ENCODE data around the gene CTXND2.
"Not testable (repeated sequence)": the region's sequence is repeated elsewhere in the genome, so short reads cannot be mapped to it uniquely, and the experiment has no call there.

CTXND2 gene

DNA sequence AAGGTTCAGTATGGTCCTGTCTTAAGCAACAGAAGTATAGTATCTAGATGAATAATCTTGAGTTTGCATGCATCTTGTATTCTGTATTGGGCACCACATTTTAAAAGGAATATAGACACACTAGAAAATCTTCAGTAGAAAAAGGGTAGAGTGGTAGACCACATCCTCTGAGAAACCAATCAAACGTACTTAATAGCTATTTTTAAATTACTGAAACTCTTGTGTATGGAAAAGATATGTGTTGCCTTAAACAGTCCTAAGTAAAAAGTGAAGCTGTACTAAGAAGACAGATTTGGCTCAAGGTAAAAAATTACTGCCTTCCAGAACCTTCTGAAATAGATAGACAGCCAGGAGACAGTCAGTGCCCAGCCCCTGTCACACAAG lies 3.1 kb downstream of the CTXND2 start:
- no peak for DNase-seq (ENCODE audit: low read depth in 4 of 4, low spot score in 1 of 4)

DNA sequence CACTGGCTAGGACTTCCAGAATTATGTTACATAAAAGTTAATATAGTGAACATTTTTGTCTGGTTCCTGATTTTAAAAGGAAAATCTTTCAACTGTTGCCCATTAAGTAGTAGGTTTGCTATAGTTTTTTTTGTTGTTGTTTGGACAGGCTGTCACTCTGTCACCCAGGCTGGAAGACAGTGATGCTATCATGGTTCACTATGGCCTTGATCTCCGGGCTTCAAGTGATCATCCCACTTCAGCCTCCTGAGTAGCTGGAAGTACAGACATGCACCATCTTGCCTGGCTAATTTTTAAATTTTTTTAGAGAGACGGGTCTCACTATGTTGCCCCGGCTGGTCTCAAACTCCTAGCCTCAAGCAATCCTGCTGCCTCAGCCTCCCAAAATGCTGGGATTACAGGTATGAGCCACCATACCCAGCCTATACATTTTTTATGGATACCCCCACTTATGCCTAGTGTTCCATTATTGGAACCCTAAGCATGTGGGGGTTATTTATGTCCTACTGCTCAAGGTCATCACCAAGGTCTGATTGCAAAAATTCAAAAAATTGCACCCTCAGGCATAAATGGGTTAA lies 6.5 kb downstream of the CTXND2 start:
- no peak for DNase-seq (ENCODE audit: low read depth in 4 of 4, low spot score in 1 of 4)

DNA sequence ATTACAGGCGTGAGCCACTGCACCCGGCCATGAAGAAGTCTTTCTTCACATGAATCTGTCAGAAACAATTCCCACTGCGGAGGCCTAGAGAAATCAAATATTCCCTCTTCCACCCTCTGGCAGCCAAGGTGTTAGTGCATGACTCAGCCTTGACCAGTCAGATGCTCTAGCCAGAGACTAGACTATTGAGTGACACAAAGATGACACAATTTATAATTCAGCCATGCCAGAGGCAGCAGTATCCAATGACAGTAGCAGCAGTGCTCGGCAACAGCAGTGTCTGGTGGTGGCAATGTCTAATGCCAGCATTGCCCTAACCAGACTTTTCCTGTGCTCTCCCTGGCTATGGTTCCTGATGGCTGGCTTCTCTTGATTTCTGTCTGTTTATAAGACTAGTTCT lies 8.7 kb downstream of the CTXND2 start:
- DNase-seq (ENCODE audit: low read depth in 4 of 4, low spot score in 1 of 4), result no peak

DNA sequence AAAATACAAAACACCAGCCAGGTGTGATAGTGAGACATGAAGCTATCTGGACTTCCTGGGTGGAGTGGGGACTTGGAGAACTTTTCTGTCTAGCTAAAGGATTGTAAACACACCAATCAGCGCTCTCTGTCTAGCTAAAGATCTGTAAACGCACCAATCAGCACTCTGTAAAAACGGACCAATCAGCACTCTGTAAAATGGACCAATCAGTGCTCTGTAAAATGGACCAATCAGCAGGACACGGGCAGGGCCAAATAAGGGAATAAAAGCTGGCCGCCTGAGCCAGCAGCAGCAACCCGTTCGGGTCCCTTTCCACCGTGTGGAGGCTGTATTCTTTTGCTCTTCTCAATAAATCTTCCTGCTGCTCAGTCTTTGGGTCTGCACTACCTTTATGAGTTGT lies 12.9 kb downstream of the CTXND2 start:
- not testable (repeated sequence) for DNase-seq (ENCODE audit: low read depth in 4 of 4, low spot score in 1 of 4)

DNA sequence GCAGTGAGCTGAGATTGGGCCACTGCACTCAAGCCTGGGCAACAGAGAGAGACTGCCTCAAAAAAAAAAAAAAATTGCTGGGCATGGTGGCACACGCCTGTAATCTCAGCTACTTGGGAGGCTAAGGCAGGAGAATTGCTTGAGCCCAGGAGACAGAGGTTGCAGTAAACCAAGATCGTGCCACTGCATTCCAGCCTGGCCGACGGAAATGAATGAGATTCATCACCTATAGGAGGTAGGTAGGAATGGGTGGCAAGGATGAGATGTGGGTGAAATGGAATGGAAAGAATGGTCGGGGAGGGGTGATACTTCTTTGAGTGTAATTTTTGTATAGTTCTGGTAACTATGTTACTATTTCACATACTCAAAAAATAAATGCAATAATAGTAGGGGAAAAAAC lies 15.4 kb downstream of the CTXND2 start:
- no peak for DNase-seq (ENCODE audit: low read depth in 4 of 4, low spot score in 1 of 4)

DNA sequence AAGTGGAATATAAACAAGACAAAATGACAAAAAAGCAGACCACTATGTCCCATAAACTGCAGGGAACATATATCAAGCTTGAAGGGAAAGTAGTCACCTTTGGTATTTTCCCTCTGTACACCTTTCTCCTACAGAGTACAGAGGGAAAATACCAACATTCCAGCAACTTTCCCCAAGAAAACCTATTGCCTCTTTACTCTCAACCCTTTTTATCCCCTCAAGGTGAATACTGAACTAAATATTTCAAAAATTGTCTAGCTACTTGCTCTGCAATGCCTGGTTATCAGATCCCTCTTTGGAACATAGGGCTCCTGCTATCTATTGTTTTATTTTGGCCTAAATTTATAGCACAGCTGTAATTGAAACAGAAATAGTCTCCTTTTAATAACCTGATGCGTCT lies 15.8 kb downstream of the CTXND2 start:
- DNase-seq (ENCODE audit: low read depth in 4 of 4, low spot score in 1 of 4), result no peak

DNA sequence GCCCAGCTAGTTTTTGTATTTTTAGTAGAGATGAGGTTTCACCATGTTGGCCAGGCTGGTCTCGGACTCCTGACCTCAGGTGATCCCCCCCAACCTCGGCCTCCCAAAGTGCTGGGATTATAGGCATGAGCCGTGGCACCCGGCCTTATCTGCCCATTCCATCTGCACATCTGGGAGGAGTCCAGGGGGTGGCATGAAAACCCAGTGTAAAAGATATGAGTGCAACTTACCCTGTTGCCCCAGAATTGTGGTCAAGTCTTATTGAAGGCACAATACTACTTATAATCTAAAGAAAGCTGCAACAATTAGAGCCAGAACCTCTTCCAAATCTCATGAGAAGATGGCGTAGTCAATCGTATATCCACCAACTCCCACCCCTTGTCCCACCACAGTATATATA lies 18.4 kb downstream of the CTXND2 start:
- DNase-seq (ENCODE audit: low read depth in 4 of 4, low spot score in 1 of 4), result no peak

DNA sequence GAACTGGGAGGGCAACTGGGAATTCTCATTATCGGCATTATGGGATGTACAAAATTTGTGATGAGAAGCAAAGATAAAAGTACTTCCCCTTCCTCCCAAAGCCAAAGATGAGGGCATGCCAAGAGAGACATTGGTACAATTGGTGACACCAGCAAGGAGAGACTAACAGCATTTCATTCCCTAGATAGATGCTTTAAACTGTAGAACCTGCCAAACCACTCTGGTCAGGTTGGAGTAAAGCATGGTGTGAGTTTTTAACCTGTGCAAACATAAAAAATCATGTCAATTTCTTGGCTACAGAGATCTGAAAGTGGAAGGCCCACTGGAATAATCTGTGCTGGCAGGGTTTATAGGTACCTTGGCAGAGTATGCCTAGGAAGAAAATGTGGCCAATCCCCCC lies 19.4 kb downstream of the CTXND2 start:
- no peak for DNase-seq (ENCODE audit: low read depth in 4 of 4, low spot score in 1 of 4)

DNA sequence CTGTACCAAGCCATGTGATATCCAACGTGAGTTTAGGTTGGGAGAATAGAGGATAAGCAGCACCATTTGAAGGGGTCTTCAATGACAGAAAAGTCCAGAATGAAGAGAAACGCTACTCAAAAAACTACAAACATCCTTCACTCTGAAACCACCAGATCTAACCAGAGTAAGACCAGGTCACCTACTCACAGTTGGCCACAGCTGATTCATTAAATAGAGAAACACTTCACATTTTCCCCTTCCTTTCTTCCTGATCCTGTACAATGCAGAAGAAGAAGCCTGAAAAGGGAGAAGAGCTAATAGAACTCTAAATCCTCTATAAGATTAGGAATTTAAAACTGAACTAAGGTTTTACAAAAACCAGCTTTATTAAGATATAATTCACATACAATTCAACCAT lies 19.9 kb downstream of the CTXND2 start:
- DNase-seq (ENCODE audit: low read depth in 4 of 4, low spot score in 1 of 4), result no peak

DNA sequence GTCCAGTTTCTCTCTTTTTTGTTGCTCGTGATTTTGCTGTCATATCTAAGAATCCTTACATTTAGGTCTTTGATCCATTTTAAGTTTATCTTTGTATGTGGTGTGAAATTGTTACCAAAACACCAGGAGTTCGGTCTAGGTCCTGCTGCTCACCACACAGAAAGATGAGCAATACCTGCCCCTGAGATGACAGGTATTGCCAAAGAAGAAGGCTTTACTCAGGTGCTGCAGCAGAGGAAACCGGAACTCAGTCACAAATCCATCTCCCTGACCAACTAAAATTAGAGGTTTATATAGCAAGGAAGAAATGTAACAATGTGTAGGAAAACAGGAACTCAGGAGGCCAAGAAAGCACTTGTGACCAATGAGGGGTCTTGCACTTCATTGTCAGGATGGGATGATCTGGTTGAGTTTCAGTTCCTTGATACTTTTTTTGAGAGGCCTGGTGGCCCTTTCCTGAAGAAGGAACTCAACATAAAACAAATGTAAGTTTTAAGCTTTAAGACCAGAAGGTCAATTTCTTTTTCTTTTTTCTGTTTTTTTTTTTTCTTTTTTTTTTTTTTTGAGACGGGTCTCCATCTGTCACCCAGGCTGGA lies 22.7 kb downstream of the CTXND2 start:
- DNase-seq (ENCODE audit: low read depth in 4 of 4, low spot score in 1 of 4), result no peak

DNA sequence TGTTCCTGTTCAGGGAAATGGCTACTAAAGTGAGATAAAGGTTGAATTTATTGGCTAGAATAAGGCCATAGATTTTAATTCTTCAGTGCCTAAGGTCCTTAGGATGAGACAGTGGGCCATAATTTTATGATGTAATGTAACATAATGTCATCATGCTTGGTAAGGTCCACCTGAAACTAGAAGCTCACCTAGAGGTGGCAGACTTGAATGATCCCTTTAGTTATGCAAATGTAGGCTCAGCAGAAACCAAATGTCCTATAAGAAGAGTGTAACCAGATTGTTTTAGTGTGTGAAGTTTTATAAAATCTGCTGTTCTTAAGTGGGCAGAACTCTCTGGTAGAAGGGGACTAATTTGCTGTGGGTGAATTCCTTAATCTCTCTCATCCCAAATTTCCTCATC lies 25.7 kb downstream of the CTXND2 start:
- DNase-seq (ENCODE audit: low read depth in 4 of 4, low spot score in 1 of 4), result no peak

DNA sequence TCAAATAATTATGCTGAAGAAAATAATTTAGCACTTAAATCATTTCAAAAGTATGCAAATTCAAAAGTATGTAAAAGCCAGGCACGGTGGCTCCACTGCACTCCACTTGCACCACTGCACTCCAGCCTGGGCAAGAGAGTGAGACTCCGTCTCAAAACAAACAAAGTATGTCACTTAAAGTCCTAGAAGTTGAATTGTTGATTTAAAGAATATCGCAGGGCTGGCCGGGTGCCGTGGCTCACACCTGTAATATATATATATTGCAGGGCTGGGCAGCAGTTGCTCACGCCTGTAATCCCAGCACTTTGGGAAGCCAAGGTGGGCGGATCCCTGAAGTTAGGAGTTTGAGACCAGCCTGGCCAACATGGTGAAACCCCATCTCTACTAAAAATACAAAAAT lies 30.5 kb downstream of the CTXND2 start:
- no peak for DNase-seq (ENCODE audit: low read depth in 4 of 4, low spot score in 1 of 4)

DNA sequence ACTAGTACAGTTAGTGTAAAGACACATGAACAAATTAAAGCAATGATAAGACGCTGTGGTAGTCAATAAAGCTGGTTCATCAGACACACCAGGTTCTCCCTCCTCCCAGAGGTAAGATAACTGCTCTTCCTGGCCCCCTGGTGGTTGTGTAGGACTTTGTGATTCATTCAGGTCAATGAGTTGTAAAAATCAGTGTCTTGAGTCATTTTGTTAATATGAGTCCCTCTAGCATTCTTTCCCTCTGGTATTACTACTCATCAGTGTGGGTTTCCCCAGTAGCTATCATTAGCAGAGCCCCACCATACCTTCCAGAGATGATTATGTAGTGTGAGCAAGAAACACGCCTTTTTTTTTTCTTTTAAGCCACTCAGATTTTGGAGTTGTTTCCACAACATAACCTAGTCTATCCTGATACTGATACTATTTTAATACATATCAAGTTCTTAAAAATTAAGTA lies 35.6 kb downstream of the CTXND2 start:
- peak; percentile 51 to 76 (median 63) for DNase-seq (ENCODE audit: low read depth in 4 of 4, low spot score in 1 of 4)

DNA sequence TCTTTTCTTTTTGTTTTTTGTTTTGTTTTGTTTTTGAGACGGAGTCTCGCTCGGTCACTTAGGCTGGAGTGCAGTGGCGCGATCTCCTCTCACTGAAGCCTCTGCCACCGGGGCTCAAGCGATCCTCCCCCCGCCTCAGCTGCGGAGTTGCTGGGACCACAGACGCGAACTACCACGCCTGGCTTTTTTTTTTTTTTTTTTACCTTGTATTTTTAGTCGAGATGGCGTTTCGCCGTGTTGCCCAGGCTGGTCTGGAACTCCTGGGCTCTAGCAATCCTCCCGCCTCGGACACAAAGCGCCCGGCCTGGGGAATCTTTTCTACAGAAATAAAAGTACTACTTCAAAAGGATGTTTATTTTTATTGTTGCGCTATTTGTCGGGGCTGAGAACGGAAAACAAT lies 38.1 kb downstream of the CTXND2 start:
- no peak for DNase-seq (ENCODE audit: low read depth in 4 of 4, low spot score in 1 of 4)

DNA sequence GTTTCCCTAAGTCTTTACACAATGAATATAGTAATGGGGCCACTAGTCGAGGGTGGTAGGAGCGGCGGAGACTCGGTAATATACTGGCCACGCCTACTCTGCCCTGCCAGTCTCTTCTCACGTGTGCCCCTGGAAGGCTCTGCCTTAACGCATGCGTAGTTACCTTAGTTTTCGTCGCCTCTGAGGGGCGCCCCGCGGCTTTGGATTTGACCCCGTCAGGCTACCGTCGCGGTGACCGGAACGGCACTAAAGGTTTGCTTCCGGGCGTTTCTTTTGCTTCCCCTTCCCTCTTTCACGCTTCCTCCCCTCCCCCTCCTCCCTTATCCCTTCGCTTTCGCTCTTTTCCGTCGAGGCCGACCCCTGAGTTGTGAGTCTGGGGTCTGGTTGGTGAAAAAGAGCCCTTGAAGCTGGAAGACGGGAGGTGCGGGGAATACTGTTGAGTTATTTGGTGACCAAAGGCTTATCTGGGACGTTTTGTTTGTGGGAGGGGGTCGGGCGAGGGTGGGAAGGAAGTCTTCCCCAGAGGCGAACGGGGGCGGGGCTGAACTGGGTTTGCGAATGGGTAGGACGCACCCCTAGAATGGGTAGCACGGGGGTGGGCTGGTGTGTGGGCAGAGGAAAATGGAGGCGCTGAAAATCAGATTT lies 39.3 kb downstream of the CTXND2 start, which contains the start of gene SETDB1:
Gene SETDB1, plus strand, starts transcription at position 267 of the 645 bp plus-strand sequence. CDS start 1,352 bp downstream, outside the sequence.
- peak; percentile 74 to 95 (median 81) for DNase-seq (ENCODE audit: low read depth in 4 of 4, low spot score in 1 of 4)

DNA sequence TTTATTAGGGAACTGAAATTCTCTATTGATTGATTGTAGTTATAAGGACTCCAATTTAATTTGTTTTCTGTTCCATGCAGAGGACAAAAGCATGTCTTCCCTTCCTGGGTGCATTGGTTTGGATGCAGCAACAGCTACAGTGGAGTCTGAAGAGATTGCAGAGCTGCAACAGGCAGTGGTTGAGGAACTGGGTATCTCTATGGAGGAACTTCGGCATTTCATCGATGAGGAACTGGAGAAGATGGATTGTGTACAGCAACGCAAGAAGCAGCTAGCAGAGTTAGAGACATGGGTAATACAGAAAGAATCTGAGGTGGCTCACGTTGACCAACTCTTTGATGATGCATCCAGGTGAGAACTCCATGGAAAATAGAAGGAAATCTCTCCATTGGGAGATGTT lies 40.7 kb downstream of the CTXND2 start:
- DNase-seq (ENCODE audit: low read depth in 4 of 4, low spot score in 1 of 4), result no peak

DNA sequence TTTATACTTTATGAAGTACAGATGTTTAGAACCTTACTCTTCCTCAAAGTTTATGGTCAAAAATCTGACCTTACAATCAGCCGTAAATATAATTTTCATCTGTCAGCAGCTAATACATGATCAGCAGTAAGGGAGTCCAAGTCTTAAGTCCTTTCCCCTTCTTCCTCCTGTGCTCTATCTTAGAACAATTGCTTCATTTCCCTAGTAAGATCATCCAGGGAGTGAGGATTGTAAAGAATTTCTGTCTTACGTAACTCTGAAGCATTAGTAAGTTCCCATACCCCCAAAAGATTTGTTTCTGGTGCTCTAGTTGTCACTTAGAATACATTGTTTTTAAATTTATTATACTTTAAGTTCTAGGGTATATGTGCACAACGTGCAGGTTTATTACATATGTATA lies 41.4 kb downstream of the CTXND2 start:
- no peak for DNase-seq (ENCODE audit: low read depth in 4 of 4, low spot score in 1 of 4)

DNA sequence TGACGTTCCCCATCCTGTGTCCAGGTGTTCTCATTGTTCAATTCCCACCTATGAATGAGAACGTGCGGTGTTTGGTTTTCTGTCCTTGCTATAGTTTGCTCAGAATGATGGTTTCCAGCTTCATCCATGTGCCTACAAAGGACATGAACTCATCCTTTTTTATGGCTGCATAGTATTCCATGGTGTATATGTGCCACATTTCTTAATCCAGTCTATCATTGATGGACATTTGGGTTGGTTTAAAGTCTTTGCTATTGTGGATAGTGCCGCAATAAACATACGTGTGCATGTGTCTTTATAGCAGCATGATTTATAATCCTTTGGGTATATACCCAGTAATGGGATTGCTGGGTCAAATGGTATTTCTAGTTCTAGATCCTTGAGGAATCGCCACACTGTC lies 41.8 kb downstream of the CTXND2 start:
- DNase-seq (ENCODE audit: low read depth in 4 of 4, low spot score in 1 of 4), result not testable (repeated sequence)

DNA sequence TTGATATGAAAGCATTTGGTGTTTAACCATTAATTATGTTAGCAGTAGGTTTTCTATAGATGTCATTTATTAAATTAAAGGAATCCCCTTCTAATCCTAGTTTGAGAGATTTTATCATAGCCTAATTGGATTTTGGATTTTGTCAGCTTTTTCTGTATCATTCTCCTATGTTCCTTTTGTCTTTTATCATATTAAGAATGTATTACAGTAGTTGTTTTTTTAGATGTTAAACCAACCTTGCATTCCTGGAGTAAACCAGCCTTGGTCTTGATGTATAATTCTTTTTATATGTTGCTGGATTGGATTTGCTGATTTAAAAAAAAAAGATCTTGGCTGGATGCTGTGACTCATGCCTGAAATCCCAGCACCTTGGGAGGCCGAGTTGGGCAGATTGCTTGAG lies 44.8 kb downstream of the CTXND2 start:
- no peak for DNase-seq (ENCODE audit: low read depth in 4 of 4, low spot score in 1 of 4)

DNA sequence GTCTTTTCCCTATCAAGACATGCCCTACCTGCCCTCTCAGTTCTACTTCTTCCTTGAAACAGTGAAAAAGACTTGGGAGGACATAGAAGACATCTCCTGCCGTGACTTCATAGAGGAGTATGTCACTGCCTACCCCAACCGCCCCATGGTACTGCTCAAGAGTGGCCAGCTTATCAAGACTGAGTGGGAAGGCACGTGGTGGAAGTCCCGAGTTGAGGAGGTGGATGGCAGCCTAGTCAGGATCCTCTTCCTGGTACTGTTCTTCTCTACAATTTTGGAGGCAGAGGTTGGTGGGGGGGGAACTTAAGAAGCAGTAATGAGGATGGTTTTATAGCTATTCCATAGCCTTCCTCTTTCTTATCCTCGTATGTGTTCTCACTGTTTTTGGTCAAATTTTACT lies 57.9 kb downstream of the CTXND2 start:
- DNase-seq (ENCODE audit: low read depth in 4 of 4, low spot score in 1 of 4), result no peak

DNA sequence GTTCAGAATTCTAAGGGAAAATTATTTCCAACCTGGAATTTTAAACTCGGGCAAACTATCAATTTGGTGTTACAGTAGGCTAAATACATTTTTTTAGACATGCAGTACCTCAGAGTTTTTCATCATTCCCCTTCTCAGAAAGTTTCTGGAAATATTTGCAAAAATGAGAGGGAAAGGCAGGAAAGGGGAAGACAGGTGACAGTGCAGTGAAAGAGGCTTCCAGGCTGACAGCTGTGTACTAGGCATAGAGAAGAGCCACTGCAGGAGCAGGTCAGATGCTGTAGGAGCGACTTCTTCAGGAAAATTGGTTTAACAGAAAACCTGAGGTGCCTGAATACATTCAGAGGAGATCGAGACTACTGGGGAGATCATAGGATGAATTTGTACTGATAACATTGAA lies 67.8 kb downstream of the CTXND2 start:
- no peak for DNase-seq (ENCODE audit: low read depth in 4 of 4, low spot score in 1 of 4)

DNA sequence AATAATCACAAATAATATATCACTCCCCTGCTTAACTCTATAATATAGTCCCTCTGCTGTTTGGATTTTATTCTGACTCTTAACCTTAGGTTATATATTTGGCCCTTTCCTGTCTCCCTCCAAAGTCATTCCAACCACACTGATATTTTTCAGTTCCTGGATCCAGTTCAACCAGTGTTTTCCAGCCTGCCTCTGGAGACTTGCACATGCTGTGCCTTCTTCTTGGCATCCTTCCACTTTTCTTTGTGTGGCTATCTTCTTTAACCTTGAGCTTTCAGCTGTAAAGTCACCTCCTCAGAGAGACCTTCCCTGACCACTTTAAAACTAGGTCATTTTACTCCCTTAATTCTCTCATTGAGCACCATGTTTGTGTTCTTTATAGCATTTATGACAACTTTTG lies 68.3 kb downstream of the CTXND2 start:
- no peak for DNase-seq (ENCODE audit: low read depth in 4 of 4, low spot score in 1 of 4)

DNA sequence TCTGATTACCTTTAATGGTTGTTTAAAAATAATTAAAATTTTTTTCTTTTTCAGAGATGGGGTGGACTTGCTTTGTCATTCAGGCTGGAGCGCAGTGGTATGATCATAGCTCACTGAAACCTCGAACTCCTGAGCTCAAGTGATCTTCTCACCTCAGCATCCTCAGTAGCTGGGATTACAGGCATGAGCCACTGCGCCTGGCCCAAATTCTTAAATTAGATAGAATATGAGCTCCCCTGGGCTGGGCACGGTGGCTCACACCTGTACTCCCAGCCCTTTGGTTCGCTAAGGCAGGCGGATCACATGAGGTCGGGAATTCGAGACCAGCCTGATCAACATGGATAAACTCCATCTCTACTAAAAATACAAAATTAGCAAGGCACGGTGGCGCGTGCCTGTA lies 70.7 kb downstream of the CTXND2 start:
- DNase-seq (ENCODE audit: low read depth in 4 of 4, low spot score in 1 of 4), result no peak

All from stimulated activated CD4-positive, alpha-beta T cell treated with anti-CD3 and anti-CD28 coated beads, Interleukin-1b, Interleukin-23, amount 100 ng/mL, for 24 hours (primary cell).